HepG2 (cell line): ENCODE measurements around the gene SPAG9. TPM values are rescaled to one million over a fixed set of nuclear protein-coding genes. Genes with fewer than 3 reads are reported as not detected.

Experiments
- ATAD3A ChIP-seq: sonication (generic); formaldehyde crosslinking; IDR thresholded peaks from 2 replicates; pipeline ENCODE4 v1.4.0; 2020; ENCODE audit warnings: missing genetic modification reagents
- DPF2 ChIP-seq: sonication (generic); formaldehyde crosslinking; IDR thresholded peaks from 2 replicates; pipeline ENCODE4 v1.4.0; 2020; ENCODE audit warnings: mild to moderate bottlenecking, low read depth, missing genetic modification reagents, borderline replicate concordance
- FOXJ3 ChIP-seq: sonication (generic); formaldehyde crosslinking; IDR thresholded peaks from 2 replicates; pipeline ENCODE4 v1.4.0; 2020; ENCODE audit warnings: missing genetic modification reagents, mild to moderate bottlenecking, borderline replicate concordance
- GLI4 ChIP-seq: sonication (generic); formaldehyde crosslinking; IDR thresholded peaks from 2 replicates; pipeline ENCODE4 v1.5.1; 2020; ENCODE audit warnings: missing genetic modification reagents, mild to moderate bottlenecking, moderate library complexity, borderline replicate concordance
- HES4 ChIP-seq: sonication (generic); formaldehyde crosslinking; IDR thresholded peaks from 2 replicates; pipeline ENCODE4 v1.9.0; 2021; ENCODE audit warnings: mild to moderate bottlenecking, missing genetic modification reagents, borderline replicate concordance
- HMG20A ChIP-seq: IDR thresholded peaks from 2 replicates; pipeline ENCODE4 v1.6.1; 2016; ENCODE audit warnings: borderline replicate concordance
- HOXA7 ChIP-seq: sonication (generic); formaldehyde crosslinking; IDR thresholded peaks from 2 replicates; pipeline ENCODE4 v1.8.1; 2022; ENCODE audit warnings: mild to moderate bottlenecking, missing genetic modification reagents, moderate library complexity
- KDM1A ChIP-seq: IDR thresholded peaks from 2 replicates; pipeline ENCODE4 v1.6.1; 2016; ENCODE audit warnings: missing compliant biosample characterization
- KDM6A ChIP-seq: IDR thresholded peaks from 2 replicates; pipeline ENCODE4 v1.6.1; 2016; ENCODE audit warnings: low read depth
- MTA3 ChIP-seq: sonication (generic); formaldehyde crosslinking; IDR thresholded peaks from 2 replicates; pipeline ENCODE4 v1.4.0; 2020; ENCODE audit warnings: missing genetic modification reagents
- MTERF4 ChIP-seq: sonication (generic); formaldehyde crosslinking; IDR thresholded peaks from 2 replicates; pipeline ENCODE4 v1.8.0; 2023; ENCODE audit warnings: mild to moderate bottlenecking, missing genetic modification reagents
- PAF1 ChIP-seq: IDR thresholded peaks from 2 replicates; pipeline ENCODE4 v1.6.1; 2016; ENCODE audit warnings: missing genetic modification reagents, missing compliant biosample characterization
- PBX2 ChIP-seq: IDR thresholded peaks from 2 replicates; pipeline ENCODE4 v1.6.1; 2016; ENCODE audit warnings: control low read depth
- PHF8 ChIP-seq: sonication (generic); formaldehyde crosslinking; IDR thresholded peaks from 2 replicates; pipeline ENCODE4 v1.5.0; 2020; ENCODE audit warnings: missing genetic modification reagents
- POLR2A ChIP-seq, 2 experiments: IDR thresholded peaks; 2 replicates each; pipeline ENCODE4 v1.6.1; 2011; ENCODE audit warnings: low read depth in 2 of 2, low read length in 2 of 2, mild to moderate bottlenecking in 1 of 2, moderate library complexity in 1 of 2; ENCODE audit not compliant: insufficient read depth in 1 of 2
- PRPF4 ChIP-seq: fragments of 200-400 bp; formaldehyde crosslinking; IDR thresholded peaks from 2 replicates; pipeline ENCODE4 v1.6.1; 2016; ENCODE audit warnings: low read length, low read depth; ENCODE audit not compliant: poor library complexity, severe bottlenecking
- RELA ChIP-seq: sonication (generic); formaldehyde crosslinking; IDR thresholded peaks from 2 replicates; pipeline ENCODE4 v1.4.0; 2020; ENCODE audit warnings: missing genetic modification reagents
- SCMH1 ChIP-seq: sonication (generic); formaldehyde crosslinking; IDR thresholded peaks from 2 replicates; pipeline ENCODE4 v1.9.0; 2021; ENCODE audit warnings: missing genetic modification reagents, mild to moderate bottlenecking, borderline replicate concordance
- SP4 ChIP-seq: sonication (generic); formaldehyde crosslinking; IDR thresholded peaks from 2 replicates; pipeline ENCODE4 v1.8.1; 2023; ENCODE audit warnings: mild to moderate bottlenecking, missing genetic modification reagents
- TOE1 ChIP-seq: sonication (generic); formaldehyde crosslinking; IDR thresholded peaks from 2 replicates; pipeline ENCODE4 v1.4.0; 2020; ENCODE audit warnings: mild to moderate bottlenecking, missing genetic modification reagents
- TRIM24 ChIP-seq: sonication (generic); formaldehyde crosslinking; IDR thresholded peaks from 2 replicates; pipeline ENCODE4 v1.8.0; 2022; ENCODE audit warnings: mild to moderate bottlenecking, missing genetic modification reagents
- ZNF577 ChIP-seq: sonication (generic); formaldehyde crosslinking; IDR thresholded peaks from 2 replicates; pipeline ENCODE4 v1.4.0; 2020; ENCODE audit warnings: mild to moderate bottlenecking, low read depth, missing genetic modification reagents, borderline replicate concordance
- ZNF746 ChIP-seq: sonication (generic); formaldehyde crosslinking; IDR thresholded peaks from 2 replicates; pipeline ENCODE4 v1.8.0; 2022; ENCODE audit warnings: mild to moderate bottlenecking, missing genetic modification reagents
- polyA plus RNA-seq, 8 experiments: library from polyadenylated mRNA; depleted of rRNA in 3 of 8; stranded (reverse) in 7 of 8; unstranded in 1 of 8; fragments of >200 nt; fragmentation: Illumina TruSeq in 4 of 8; extraction: Trizol in 4 of 8; gene quantifications; 2 replicates each; pipeline versions ENCODE4 v1.2.1 to v1.2.3, GENCODE V29; 2011 to 2016; ENCODE audit warnings: low read depth in 4 of 8, missing spikeins in 1 of 8, mixed read lengths in 1 of 8; ENCODE audit not compliant: insufficient read depth in 1 of 8
- total RNA-seq, 5 experiments: library from RNA; depleted of rRNA; stranded (reverse); fragments of >200 nt; fragmentation: Illumina TruSeq; extraction: Trizol; gene quantifications; 2 replicates each; pipeline ENCODE4 v1.2.3, GENCODE V29; 2016; ENCODE audit warnings: low read depth in 1 of 5
- TF ChIP-seq, protein P1 (sequence below): IDR thresholded peaks from 2 replicates; pipeline ENCODE4 v1.6.1; 2016; ENCODE audit warnings: missing biosample characterization, missing genetic modification reagents, low read depth
- TF ChIP-seq, protein P2 (sequence below): IDR thresholded peaks from 2 replicates; pipeline ENCODE4 v1.6.1; 2016; ENCODE audit warnings: low read depth
- TF ChIP-seq, protein P3 (sequence below): sonication (generic); IDR thresholded peaks from 2 replicates; pipeline ENCODE4 v1.6.1; 2016; ENCODE audit warnings: low read depth, borderline replicate concordance

Gene SPAG9
- total and polyA plus RNA-seq, 2 of the 13 experiments (the other 11 are each of a cell fraction or from before 2014, with no cell fraction given): 43.2 to 78.6 TPM

DNA sequence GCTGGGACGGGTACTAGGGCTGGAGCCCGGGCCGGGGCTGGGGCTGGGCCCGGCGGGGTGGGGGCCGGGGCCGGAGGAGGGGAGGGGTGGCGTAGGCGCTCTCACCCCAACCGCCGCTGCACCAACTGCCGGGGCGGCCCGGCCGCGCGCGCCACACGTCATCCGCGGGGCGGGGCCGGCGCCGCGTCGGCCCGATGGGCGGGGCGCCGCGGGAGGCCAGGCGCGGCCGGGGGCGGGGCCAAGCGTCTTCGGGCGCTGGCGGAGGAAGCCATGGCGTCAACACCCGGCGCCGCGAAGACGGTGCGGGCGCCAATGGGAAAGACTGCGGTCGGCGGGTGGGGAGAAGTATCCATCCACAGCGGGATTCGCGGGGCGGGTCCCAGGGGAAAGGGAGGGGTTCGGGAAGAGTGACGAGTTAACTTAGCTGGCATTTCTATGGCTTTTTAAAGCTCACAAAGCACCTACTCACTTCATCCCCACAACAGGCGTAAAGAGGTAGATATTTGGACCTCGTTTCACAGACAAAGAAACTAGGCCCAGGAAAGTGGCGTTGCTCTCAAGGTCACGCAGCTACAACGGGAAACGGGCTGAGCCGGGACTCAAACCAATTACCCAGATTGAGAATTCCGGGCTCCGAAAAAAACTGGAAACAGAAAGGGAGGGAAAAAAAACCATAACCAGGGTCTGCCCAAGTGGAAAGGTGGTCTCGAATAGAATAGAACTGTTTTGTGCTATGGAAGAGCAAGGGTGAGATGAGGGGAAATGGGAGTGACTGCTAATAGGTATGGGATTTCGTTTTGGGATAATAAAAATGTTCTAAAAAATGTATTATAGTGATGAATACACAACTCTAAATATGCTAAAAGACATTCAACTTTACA is at the start of gene SPAG9 (continued):
- TF ChIP-seq RELA (CRISPR knock-in tag) (no peak), SP4 (peak; percentile 74), PHF8 (CRISPR knock-in tag) (no peak), PRPF4 (no peak), ZNF746 (0 out of 2 replicates have a peak, but pooled peaks have one; percentile 21), HES4 (CRISPR knock-in tag) (no peak; the same call in 1 of the 2 replicates), KDM6A (CRISPR knock-in tag) (no peak), PAF1 (CRISPR knock-in tag) (no peak), PBX2 (CRISPR knock-in tag) (no peak), ZNF577 (CRISPR knock-in tag) (no peak), SCMH1 (no peak), MTERF4 (CRISPR knock-in tag) (no peak), HMG20A (no peak), GLI4 (CRISPR knock-in tag) (no peak), POLR2A (IDR thresholded peaks at IDR 0.05; ENCODE audit: insufficient read depth in 1 of 2, low read depth in 2 of 2, low read length in 2 of 2) (peak; percentile 65 to 83; a peak in 3 of 4 replicates), TOE1 (no peak), KDM1A (CRISPR knock-in tag) (no peak), HOXA7 (CRISPR knock-in tag) (no peak), DPF2 (CRISPR knock-in tag) (no peak), TRIM24 (no peak), MTA3 (no peak), ATAD3A (CRISPR knock-in tag) (no peak), FOXJ3 (CRISPR knock-in tag) (no peak)
- TF ChIP-seq, protein P1, sequence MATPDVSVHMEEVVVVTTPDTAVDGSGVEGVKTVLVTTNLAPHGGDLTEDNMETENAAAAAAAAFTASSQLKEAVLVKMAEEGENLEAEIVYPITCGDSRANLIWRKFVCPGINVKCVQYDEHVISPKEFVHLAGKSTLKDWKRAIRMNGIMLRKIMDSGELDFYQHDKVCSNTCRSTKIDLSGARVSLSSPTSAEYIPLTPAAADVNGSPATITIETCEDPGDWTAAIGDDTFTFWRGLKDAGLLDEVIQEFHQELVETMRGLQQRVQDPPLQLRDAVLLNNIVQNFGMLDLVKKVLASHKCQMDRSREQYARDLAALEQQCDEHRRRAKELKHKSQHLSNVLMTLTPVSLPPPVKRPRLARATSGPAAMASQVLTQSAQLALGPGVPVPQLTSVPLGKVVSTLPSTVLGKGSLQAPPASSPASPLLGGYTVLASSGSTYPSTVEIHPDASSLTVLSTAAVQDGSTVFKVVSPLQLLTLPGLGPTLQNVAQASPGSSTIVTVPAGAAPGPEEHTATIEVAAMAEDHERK (CRISPR knock-in tag): no peak
- TF ChIP-seq, protein P2, sequence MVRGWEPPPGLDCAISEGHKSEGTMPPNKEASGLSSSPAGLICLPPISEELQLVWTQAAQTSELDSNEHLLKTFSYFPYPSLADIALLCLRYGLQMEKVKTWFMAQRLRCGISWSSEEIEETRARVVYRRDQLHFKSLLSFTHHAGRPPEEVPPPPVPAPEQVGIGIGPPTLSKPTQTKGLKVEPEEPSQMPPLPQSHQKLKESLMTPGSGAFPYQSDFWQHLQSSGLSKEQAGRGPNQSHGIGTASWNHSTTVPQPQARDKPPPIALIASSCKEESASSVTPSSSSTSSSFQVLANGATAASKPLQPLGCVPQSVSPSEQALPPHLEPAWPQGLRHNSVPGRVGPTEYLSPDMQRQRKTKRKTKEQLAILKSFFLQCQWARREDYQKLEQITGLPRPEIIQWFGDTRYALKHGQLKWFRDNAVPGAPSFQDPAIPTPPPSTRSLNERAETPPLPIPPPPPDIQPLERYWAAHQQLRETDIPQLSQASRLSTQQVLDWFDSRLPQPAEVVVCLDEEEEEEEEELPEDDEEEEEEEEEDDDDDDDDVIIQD (CRISPR knock-in tag): peak; percentile 51; the same call in 1 of the 2 replicates
- TF ChIP-seq, protein P3, sequence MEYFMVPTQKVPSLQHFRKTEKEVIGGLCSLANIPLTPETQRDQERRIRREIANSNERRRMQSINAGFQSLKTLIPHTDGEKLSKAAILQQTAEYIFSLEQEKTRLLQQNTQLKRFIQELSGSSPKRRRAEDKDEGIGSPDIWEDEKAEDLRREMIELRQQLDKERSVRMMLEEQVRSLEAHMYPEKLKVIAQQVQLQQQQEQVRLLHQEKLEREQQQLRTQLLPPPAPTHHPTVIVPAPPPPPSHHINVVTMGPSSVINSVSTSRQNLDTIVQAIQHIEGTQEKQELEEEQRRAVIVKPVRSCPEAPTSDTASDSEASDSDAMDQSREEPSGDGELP: no peak
